Panc1 (cell line): ENCODE results near the gene PIF1.

ENCODE experiments used
- POLR2AphosphoS5 ChIP-seq: IDR thresholded peaks from 2 replicates; pipeline ENCODE4 v1.6.1; 2012; ENCODE audit warnings: mild to moderate bottlenecking, low read depth, low read length, moderate library complexity
- SIN3A ChIP-seq: IDR thresholded peaks from 2 replicates; pipeline ENCODE4 v1.6.1; 2012; ENCODE audit warnings: low read depth, mild to moderate bottlenecking, low read length, moderate library complexity, borderline replicate concordance; ENCODE audit not compliant: insufficient read depth
- TCF7L2 ChIP-seq: IDR thresholded peaks from 2 replicates; pipeline ENCODE4 v1.6.1; 2011; ENCODE audit warnings: mild to moderate bottlenecking, low read depth, low read length, inconsistent platforms
- TF ChIP-seq, protein P1 (sequence below): fragments of 450-650 bp; IDR thresholded peaks from 2 replicates; pipeline ENCODE4 v1.5.1; 2017; ENCODE audit warnings: mild to moderate bottlenecking
- TF ChIP-seq, protein P2 (sequence below), 2 experiments: IDR thresholded peaks; 2 replicates each; pipeline ENCODE4 v1.6.1; 2011 to 2012; ENCODE audit warnings: low read depth in 2 of 2, control low read depth in 1 of 2, low read length in 1 of 2, mild to moderate bottlenecking in 1 of 2, moderate library complexity in 1 of 2; ENCODE audit not compliant: insufficient read depth in 1 of 2

DNA sequence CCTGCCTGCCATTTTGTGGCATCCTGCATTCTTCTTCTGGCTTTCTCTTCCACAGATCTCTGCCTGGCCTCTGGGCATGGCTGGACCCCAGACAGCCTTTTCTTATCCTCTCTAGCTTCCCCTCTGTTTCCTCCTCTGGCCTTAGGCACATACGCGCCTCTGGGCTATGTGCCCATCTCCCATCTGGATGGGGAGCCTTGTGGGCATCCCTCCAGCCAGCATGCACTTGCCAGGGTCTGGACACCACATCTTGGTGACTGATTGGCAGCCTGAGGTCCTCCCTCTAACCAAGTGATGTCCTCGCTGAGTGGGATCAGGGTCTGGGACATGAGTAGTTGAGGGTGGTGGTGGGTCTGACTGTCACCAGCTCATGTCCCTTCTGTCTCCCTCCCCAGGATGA lies 29.1 kb upstream of the PIF1 start:
- TF ChIP-seq, protein P1, sequence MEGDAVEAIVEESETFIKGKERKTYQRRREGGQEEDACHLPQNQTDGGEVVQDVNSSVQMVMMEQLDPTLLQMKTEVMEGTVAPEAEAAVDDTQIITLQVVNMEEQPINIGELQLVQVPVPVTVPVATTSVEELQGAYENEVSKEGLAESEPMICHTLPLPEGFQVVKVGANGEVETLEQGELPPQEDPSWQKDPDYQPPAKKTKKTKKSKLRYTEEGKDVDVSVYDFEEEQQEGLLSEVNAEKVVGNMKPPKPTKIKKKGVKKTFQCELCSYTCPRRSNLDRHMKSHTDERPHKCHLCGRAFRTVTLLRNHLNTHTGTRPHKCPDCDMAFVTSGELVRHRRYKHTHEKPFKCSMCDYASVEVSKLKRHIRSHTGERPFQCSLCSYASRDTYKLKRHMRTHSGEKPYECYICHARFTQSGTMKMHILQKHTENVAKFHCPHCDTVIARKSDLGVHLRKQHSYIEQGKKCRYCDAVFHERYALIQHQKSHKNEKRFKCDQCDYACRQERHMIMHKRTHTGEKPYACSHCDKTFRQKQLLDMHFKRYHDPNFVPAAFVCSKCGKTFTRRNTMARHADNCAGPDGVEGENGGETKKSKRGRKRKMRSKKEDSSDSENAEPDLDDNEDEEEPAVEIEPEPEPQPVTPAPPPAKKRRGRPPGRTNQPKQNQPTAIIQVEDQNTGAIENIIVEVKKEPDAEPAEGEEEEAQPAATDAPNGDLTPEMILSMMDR = no peak
- TF ChIP-seq SIN3A = no peak
- no peak for TF ChIP-seq POLR2AphosphoS5
- TF ChIP-seq, protein P2, sequence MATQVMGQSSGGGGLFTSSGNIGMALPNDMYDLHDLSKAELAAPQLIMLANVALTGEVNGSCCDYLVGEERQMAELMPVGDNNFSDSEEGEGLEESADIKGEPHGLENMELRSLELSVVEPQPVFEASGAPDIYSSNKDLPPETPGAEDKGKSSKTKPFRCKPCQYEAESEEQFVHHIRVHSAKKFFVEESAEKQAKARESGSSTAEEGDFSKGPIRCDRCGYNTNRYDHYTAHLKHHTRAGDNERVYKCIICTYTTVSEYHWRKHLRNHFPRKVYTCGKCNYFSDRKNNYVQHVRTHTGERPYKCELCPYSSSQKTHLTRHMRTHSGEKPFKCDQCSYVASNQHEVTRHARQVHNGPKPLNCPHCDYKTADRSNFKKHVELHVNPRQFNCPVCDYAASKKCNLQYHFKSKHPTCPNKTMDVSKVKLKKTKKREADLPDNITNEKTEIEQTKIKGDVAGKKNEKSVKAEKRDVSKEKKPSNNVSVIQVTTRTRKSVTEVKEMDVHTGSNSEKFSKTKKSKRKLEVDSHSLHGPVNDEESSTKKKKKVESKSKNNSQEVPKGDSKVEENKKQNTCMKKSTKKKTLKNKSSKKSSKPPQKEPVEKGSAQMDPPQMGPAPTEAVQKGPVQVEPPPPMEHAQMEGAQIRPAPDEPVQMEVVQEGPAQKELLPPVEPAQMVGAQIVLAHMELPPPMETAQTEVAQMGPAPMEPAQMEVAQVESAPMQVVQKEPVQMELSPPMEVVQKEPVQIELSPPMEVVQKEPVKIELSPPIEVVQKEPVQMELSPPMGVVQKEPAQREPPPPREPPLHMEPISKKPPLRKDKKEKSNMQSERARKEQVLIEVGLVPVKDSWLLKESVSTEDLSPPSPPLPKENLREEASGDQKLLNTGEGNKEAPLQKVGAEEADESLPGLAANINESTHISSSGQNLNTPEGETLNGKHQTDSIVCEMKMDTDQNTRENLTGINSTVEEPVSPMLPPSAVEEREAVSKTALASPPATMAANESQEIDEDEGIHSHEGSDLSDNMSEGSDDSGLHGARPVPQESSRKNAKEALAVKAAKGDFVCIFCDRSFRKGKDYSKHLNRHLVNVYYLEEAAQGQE (IDR thresholded peaks at IDR 0.05; ENCODE audit: insufficient read depth in 1 of 2, low read depth in 2 of 2, low read length in 1 of 2) = no peak
- no peak for TF ChIP-seq TCF7L2
